Hepatocyte (in vitro differentiated cells): ENCODE measurements around the gene SLC7A5. TPM values are rescaled to one million over a fixed set of nuclear protein-coding genes. Genes with fewer than 3 reads are reported as not detected.
"Not testable (repeated sequence)": the region's sequence is repeated elsewhere in the genome, so short reads cannot be mapped to it uniquely, and the experiment has no call there.

Experiments used
- DNase-seq: peaks from one replicate; pipeline ENCODE4 v3.0.0-alpha.2; 2016; ENCODE audit warnings: low spot score
- H2AFZ ChIP-seq: fragments of 200-600 bp; sonication (generic); 2 replicates; pipeline ENCODE4 v1.6.0; 2016; ENCODE audit warnings: antibody characterized with exemption, mild to moderate bottlenecking
- H3K27ac ChIP-seq: fragments of 200-600 bp; sonication (generic); 2 replicates; pipeline ENCODE4 v1.5.1; 2016; ENCODE audit warnings: mild to moderate bottlenecking
- H3K27me3 ChIP-seq: fragments of 200-600 bp; sonication (generic); 2 replicates; pipeline ENCODE4 v1.6.1; 2016
- H3K36me3 ChIP-seq: fragments of 200-600 bp; sonication (generic); replicated peaks from 2 replicates; pipeline ENCODE4 v1.5.1; 2016; ENCODE audit warnings: low read depth; ENCODE audit not compliant: insufficient read depth
- H3K4me1 ChIP-seq: fragments of 200-600 bp; sonication (generic); 2 replicates; pipeline ENCODE4 v1.5.1; 2016; ENCODE audit warnings: mild to moderate bottlenecking, moderate library complexity; ENCODE audit not compliant: insufficient read depth
- H3K4me2 ChIP-seq: fragments of 200-600 bp; sonication (generic); 2 replicates; pipeline ENCODE4 v1.6.0; 2016
- H3K4me3 ChIP-seq: fragments of 200-600 bp; sonication (generic); 2 replicates; pipeline ENCODE4 v1.5.1; 2016; ENCODE audit warnings: mild to moderate bottlenecking
- H3K79me2 ChIP-seq: fragments of 200-600 bp; sonication (generic); 2 replicates; pipeline ENCODE4 v1.6.0; 2017; ENCODE audit warnings: mild to moderate bottlenecking
- H3K9me2 ChIP-seq: fragments of 200-600 bp; sonication (generic); replicated peaks from 2 replicates; pipeline ENCODE4 v1.6.0; 2017; ENCODE audit warnings: mild to moderate bottlenecking; ENCODE audit not compliant: insufficient read depth
- H3K9me3 ChIP-seq: fragments of 200-600 bp; sonication (generic); 2 replicates; pipeline ENCODE4 v1.5.1; 2016; ENCODE audit warnings: low read depth, mild to moderate bottlenecking
- H4K20me1 ChIP-seq: fragments of 200-600 bp; sonication (generic); 2 replicates; pipeline ENCODE4 v1.6.0; 2016; ENCODE audit warnings: mild to moderate bottlenecking; ENCODE audit not compliant: insufficient read depth, poor library complexity, severe bottlenecking
- EZH2 ChIP-seq: fragments of 200-600 bp; sonication (generic); IDR thresholded peaks from 2 replicates; pipeline ENCODE4 v1.6.1; 2016; ENCODE audit warnings: antibody characterized with exemption, mild to moderate bottlenecking, borderline replicate concordance
- EZH2phosphoT487 ChIP-seq: fragments of 200-600 bp; sonication (generic); IDR thresholded peaks from one replicate; pipeline ENCODE4 v1.6.1; 2018; ENCODE audit warnings: antibody characterized with exemption, mild to moderate bottlenecking, low read depth, moderate library complexity; ENCODE audit not compliant: unreplicated experiment, severe bottlenecking
- WGBS: methylation state at CpG from one replicate; pipeline ENCODE4 v1.1.6; 2016; ENCODE audit warnings: low lambda C conversion rate; ENCODE audit errors: missing lambda C conversion rate; 5-methylcytosine and 5-hydroxymethylcytosine counted together
- polyA plus RNA-seq: library from polyadenylated mRNA; unstranded; fragments of >200 nt; fragmentation: Nextera tagmentation; extraction: Ambion mirVana; gene quantifications from 2 replicates; pipeline ENCODE4 v1.2.1, GENCODE V29; 2016
- total RNA-seq: library from RNA; depleted of rRNA; stranded (reverse); fragments of >200 nt; gene quantifications from 2 replicates; pipeline ENCODE4 v1.2.3, GENCODE V29; 2014
- TF ChIP-seq, protein P1 (sequence below): fragments of 200-600 bp; sonication (generic); IDR thresholded peaks from 2 replicates; pipeline ENCODE4 v1.5.1; 2016; ENCODE audit warnings: antibody characterized with exemption, mild to moderate bottlenecking; ENCODE audit not compliant: poor library complexity

The SLC7A5 gene
- total and polyA plus RNA-seq, 2 experiments from 2014 or later = 29.3 to 52.5 TPM

DNA sequence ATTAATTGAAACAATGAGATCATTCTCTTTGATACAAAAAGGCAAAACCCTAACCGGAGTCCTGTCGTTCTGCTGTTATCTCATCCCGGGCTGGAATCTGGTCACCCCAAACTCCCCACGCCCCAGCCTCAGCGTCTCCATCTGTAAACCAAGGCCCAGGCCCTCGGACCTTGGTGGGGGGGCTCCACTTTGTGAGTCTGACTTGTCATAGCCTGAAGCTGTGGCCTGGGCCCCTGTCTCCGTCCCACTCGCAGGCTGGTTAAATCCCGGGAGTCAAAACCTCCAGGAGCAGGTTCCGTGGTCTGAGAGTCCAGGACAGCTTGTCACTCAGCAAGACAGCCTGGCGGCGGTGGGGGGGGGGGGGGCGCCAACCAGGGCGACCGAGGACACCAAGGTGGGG, 50.0 kb downstream of the SLC7A5 start:
- H3K27me3 ChIP-seq = no peaks in the 10 kb centered on the region

DNA sequence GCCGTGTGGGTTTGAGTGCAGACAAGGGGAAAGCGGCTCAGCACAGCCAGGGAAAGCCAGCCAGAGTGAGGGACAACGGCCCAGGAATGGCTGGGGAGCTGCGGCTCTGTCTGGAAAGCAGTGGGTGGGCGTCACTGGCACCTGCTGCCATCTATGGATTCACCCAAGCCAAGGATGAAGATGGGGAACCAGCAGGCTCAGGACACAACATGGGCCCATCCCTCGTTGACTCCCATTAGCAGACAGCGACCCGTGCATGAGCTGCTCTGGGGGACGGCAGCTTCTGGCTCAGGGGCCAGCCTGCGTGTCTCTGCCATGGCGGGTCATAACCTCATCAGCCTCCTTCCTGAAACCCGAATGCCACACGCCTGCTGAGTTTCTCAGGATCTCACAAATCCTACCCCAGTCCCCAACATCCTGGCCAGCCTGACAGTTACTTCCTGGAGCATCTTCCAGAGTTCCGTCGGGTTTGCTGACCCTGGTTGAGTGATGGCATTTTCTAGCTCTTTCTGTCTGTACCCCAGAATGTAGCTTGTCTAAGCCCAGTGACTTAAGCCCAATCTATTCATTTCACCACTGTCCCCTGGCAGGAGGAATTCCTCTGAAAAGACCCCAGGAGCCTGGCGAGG, 50.7 kb downstream of the SLC7A5 start:
- WGBS = 88% methylated on average over 16 of the region's 16 CpGs

More for the DNA sequence above, 50.0 kb downstream of the SLC7A5 start:
- TF ChIP-seq EZH2phosphoT487 = no peak
- no peak for TF ChIP-seq EZH2
- TF ChIP-seq, protein P1, sequence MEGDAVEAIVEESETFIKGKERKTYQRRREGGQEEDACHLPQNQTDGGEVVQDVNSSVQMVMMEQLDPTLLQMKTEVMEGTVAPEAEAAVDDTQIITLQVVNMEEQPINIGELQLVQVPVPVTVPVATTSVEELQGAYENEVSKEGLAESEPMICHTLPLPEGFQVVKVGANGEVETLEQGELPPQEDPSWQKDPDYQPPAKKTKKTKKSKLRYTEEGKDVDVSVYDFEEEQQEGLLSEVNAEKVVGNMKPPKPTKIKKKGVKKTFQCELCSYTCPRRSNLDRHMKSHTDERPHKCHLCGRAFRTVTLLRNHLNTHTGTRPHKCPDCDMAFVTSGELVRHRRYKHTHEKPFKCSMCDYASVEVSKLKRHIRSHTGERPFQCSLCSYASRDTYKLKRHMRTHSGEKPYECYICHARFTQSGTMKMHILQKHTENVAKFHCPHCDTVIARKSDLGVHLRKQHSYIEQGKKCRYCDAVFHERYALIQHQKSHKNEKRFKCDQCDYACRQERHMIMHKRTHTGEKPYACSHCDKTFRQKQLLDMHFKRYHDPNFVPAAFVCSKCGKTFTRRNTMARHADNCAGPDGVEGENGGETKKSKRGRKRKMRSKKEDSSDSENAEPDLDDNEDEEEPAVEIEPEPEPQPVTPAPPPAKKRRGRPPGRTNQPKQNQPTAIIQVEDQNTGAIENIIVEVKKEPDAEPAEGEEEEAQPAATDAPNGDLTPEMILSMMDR = no peak
- no peaks in the 10 kb centered on the region for H3K9me2 ChIP-seq
- 86% methylated on average over 15 of the region's 15 CpGs for WGBS
- H3K9me3 ChIP-seq = no peaks in the 10 kb centered on the region
- DNase-seq = no peak
- no peak overlapping the region for H3K4me3 ChIP-seq
- H3K27ac ChIP-seq = no peak overlapping the region
- H2AFZ ChIP-seq = no peak overlapping the region
- H3K79me2 ChIP-seq = no peaks in the 10 kb centered on the region
- no peaks in the 10 kb centered on the region for H3K36me3 ChIP-seq
- no peak overlapping the region for H3K4me2 ChIP-seq
- no peaks in the 10 kb centered on the region for H4K20me1 ChIP-seq
- H3K4me1 ChIP-seq = peaks cover 19% of the 10 kb centered on the region

DNA sequence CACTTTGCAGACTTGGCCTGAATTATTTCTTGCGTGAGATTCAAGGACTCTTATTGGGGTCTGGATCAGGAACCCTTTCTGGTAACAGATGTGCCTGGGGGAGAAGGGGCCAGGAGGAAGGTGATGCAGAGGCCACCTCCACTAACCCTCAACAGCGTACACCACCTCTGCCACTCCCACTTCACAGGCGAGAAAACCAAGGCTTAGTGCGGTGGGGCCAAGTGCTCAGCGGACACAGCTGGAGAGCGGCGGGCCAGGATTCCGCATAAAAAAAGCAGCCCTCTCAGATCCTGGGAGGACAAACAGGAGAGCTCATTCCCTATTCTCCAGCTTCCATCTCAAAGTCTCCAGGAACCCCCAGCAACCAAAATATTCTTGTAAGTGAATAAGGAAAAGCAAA, 51.4 kb downstream of the SLC7A5 start:
- no peak overlapping the region for H3K4me3 ChIP-seq
- no peak overlapping the region for H2AFZ ChIP-seq
- TF ChIP-seq, protein P1 = no peak
- peaks cover 15% of the 10 kb centered on the region for H3K4me1 ChIP-seq
- DNase-seq = no peak
- no peak overlapping the region for H3K4me2 ChIP-seq
- H3K27ac ChIP-seq = no peak overlapping the region
- no peaks in the 10 kb centered on the region for H3K36me3 ChIP-seq
- no peaks in the 10 kb centered on the region for H4K20me1 ChIP-seq
- WGBS = 84% methylated on average over 8 of the region's 8 CpGs
- H3K9me2 ChIP-seq = no peaks in the 10 kb centered on the region
- no peaks in the 10 kb centered on the region for H3K79me2 ChIP-seq
- H3K9me3 ChIP-seq = no peaks in the 10 kb centered on the region
- H3K27me3 ChIP-seq = no peaks in the 10 kb centered on the region

More for the DNA sequence above, 50.7 kb downstream of the SLC7A5 start:
- Histone ChIP-seq H4K20me1 (no peaks in the 10 kb centered on the region), H3K4me3 (no peak overlapping the region), H3K9me2 (no peaks in the 10 kb centered on the region), H3K36me3 (no peaks in the 10 kb centered on the region), H3K9me3 (no peaks in the 10 kb centered on the region), H2AFZ (no peak overlapping the region), H3K4me2 (no peak overlapping the region), H3K79me2 (no peaks in the 10 kb centered on the region), H3K27ac (no peak overlapping the region), H3K4me1 (peaks cover 19% of the 10 kb centered on the region), H3K27me3 (no peaks in the 10 kb centered on the region)
- no peak for DNase-seq
- TF ChIP-seq EZH2 (no peak), EZH2phosphoT487 (no peak)
- TF ChIP-seq, protein P1 = no peak

DNA sequence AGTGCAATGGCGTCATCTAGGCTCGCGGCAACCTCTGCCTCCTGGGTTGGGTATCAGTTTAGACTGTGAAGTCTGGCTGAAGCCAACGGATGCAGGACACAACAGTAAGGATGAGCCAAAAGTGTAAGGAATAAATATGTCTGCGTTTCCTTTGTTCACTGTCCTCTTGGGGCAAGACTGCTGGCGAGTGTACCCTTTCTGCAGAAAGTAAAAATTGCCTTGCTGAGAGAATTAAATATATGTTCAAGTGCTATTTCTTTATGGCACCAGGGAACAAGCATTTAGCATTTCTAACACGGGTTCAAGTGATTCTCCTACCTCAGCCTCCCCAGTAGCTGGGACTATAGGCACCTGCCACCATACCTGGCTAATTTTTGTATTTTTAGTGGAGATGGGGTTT, 51.9 kb downstream of the SLC7A5 start:
- H3K27ac ChIP-seq, H3K27me3 ChIP-seq, H3K4me3 ChIP-seq, H3K79me2 ChIP-seq, H2AFZ ChIP-seq, H3K36me3 ChIP-seq, H3K9me2 ChIP-seq, H3K9me3 ChIP-seq, H4K20me1 ChIP-seq, H3K4me2 ChIP-seq, H3K4me1 ChIP-seq, DNase-seq: not testable (repeated sequence)
- 88% methylated on average over 7 of the region's 7 CpGs for WGBS
